Kidney capillary endothelial cell (primary cell): ENCODE measurements around the gene MANF.

ENCODE experiments used
- DNase-seq: peaks from one replicate; pipeline ENCODE4 v3.0.0-alpha.2; 2018; ENCODE audit warnings: low spot score

Gene MANF

DNA sequence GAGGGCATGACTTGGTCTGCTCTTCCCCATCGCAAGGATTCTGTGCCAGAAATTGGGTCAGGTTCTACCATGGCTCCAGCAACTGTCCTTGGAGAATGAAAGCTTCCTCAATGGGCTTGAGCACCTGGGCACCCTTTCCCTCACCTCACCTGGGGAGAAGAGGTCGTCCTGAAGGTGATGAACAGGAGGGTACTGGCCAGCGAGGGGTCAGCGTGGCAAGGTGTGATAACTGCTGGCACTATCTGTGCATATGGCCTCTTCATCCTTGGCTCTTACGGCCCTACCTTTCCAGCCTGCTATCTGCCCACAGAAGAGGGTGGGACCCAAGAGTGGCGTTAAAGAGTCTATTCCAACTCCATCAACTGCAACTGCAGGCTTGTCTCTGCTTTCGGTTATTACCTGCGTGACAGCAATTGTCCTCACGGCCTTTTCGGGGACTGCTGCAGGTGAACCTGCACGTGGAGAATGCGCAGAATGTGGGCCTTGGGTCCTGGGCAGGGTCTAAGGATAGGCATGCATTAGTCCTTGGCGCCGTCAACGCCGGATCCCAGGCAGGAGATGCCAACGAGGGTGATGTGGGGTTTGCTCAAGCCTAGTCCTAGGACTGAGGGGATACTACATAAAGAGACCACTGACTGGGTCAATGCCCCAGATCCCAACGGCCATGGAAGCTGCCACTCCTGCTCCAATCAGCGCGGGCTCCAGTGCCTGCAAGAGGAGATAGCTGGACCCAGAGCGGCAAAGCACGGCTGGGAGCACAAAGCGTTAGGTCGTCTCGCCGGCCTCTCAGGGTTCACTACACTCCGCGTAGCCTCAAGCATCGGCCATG is 5.4 kb downstream of the MANF start:
- DNase-seq, result no peak

- peak; percentile 93 for DNase-seq
Observed at GRCh38 chr3:51391075-51391565, 6.0 kb downstream of the MANF start, which contains the start of gene RBM15B. Gene RBM15B, plus strand, starts transcription at chr3:51391285. Its CDS starts 115 bp downstream, at chr3:51391400.

- DNase-seq, result no peak
Observed at GRCh38 chr3:51391566-51392354, 6.7 kb downstream of the MANF start.

DNA sequence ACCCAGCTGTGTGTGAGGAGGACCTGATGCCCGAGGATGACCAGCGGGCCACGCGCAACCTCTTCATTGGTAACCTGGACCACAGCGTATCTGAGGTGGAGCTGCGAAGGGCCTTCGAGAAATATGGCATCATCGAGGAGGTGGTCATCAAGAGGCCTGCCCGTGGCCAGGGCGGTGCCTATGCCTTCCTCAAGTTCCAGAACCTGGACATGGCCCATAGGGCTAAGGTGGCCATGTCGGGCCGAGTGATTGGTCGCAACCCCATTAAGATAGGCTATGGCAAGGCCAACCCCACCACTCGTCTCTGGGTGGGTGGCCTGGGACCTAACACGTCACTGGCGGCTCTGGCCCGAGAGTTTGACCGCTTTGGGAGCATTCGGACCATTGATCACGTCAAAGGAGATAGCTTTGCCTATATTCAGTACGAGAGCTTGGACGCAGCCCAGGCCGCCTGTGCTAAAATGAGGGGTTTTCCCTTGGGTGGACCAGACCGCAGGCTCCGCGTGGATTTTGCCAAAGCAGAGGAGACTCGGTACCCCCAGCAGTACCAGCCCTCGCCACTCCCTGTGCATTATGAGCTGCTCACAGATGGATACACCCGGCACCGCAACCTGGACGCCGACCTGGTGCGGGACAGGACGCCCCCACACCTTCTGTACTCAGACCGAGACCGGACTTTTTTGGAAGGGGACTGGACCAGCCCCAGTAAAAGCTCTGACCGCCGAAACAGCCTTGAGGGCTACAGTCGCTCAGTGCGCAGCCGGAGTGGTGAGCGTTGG is 7.5 kb downstream of the MANF start:
- no peak for DNase-seq

DNA sequence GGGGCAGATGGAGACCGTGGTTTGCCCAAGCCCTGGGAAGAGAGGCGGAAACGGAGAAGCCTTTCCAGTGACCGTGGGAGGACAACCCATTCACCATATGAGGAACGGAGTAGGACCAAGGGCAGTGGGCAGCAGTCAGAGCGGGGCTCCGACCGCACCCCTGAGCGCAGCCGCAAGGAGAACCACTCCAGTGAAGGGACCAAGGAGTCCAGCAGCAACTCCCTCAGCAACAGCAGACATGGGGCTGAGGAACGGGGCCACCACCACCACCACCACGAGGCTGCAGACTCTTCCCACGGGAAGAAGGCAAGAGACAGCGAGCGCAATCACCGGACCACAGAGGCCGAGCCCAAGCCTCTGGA is 8.0 kb downstream of the MANF start:
- no peak for DNase-seq

- no peak for DNase-seq
Observed at GRCh38 chr3:51393564-51393963, 8.5 kb downstream of the MANF start.

GRCh38 chr3:51394541-51394940 is 9.4 kb downstream of the MANF start:
- no peak for DNase-seq

GRCh38 chr3:51395493-51396213 is 10.6 kb downstream of the MANF start:
- no peak for DNase-seq

- no peak for DNase-seq
Observed at GRCh38 chr3:51396401-51396800, 11.3 kb downstream of the MANF start.

- DNase-seq, result no peak
Observed at GRCh38 chr3:51397392-51397791, 12.3 kb downstream of the MANF start.

GRCh38 chr3:51398595-51399310 is 13.7 kb downstream of the MANF start:
- DNase-seq, result no peak

DNA sequence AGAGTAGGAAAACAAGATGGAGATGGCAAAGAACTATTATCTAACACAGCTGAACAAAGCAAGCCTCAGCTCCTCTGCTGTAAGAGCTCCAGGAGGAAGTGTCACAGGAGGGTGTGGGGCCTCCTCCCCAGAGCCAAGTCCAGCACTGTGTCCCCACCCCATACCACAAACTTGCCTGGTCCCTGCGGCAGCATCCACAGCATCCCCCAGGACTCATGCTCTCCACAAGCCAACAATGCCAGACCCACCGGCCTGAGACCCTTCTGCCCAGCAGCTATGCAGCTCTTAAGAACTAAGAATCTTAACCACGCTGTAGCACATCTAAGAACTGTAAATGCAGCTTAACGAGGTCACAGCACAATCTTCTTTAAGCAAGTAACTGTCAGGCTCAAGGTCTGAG is 15.1 kb downstream of the MANF start:
- no peak for DNase-seq

DNA sequence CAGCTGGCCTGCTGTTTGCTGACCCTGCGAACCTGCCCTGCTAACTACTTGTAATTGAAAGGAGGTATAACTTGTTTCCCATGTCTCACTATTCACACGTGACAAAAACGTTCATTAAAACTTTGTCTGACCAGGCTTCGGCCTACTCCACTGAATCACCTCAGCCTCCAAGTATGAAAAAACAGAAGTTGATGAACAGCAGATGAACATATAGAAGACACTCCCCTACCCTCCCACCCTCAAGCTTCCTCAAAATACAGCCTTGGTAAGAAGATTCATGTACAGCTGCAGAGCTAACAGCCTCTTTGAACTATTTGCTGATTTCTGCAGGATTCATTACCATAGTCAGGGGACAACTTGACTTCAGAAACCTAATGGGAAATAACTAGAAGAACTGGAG is 16.6 kb downstream of the MANF start:
- DNase-seq, result no peak

GRCh38 chr3:51403675-51404074 is 18.6 kb downstream of the MANF start:
- no peak for DNase-seq

GRCh38 chr3:51408021-51408420 is 22.9 kb downstream of the MANF start:
- DNase-seq, result no peak

DNA sequence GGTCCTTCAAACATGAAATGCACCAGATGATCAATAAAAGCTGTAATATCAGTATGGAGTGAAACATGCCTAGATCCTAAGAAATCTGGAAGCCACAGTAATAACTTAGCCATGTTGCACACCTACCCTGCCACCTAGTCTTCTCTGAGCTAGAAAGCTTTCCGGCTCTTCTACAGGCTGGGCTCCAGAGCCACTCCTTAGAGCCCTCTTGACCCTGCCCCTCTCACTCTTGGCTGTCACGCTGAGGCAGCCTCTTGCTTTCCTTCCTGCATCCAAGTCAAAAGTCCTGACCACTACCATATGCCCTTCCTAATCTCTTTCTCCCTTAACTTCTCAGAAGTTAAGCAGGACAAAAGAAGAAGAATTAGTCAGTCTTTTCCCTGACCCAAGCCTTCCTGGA is 23.7 kb downstream of the MANF start:
- DNase-seq, result no peak

DNA sequence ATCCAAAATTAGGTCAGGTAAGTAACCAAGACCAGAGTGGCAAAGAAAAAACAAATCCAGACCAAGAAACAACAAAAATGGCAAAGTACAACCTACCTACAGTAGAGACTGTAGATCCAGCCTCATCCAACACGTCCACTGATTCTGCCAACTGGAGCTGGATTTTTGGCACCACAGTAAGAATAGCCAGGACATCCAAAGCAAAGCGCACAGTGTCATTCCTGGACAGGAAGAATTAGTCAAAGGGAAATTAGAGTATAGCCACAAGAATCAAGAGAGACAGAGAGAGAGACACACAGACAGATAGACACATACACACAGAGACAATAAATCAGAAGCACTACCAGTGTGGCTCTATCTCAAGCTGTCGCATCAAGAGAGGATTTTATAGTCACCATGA is 37.1 kb downstream of the MANF start:
- peak; percentile 24 for DNase-seq

DNA sequence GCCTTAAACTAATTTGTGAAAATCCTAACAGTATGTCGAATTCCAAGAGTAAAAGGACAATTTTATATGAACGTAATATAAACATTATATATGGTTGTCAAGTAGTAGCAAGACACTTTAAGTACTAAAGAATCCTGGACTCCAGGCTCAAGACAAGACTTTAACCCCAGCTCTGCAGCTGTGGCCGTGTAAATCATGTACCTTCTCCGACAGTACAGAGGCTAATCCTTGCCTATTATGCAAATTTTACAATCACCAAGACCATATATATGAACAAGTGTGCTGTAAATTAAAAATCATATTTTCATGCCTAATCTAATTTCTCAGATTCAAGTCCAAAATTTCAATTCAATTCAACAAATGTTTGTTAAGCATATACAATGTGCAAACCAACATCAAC is 41.8 kb downstream of the MANF start:
- no peak for DNase-seq

GRCh38 chr3:51429138-51429537 is 44.0 kb downstream of the MANF start:
- no peak for DNase-seq

GRCh38 chr3:51434110-51434509 is 49.0 kb downstream of the MANF start:
- no peak for DNase-seq

DNA sequence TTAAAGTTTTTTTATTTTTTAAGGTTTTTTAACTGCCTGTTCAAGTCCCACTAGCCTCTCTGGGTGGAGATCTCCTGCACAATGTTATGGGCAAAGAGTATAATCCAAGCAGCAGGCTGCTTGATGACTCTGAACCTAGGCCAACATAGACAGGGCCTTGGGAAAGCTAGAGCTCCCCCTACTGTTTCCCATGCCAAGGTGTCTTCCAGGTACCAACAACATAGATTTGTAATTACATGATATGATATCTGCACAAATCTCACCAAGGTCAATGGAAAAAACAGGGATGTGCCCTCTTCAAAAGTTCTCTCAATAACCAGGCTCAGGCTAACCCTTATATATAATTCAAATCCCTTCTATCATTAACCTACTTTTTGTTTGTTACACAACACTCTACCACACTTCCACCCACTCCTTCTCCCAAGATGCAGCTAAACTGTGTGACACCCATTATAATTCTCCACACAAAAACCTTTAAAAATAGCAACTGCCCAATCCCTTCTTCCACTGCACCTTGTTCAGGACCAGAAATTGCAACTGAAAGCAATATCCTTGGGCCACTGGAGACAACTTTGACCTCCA is 49.7 kb downstream of the MANF start:
- DNase-seq, result peak; percentile 45
